ENCODE data around the gene PRICKLE4. TPM values are rescaled to one million over a fixed set of nuclear protein-coding genes. Genes with fewer than 3 reads are reported as not detected.
"Not testable (repeated sequence)": the region's sequence is repeated elsewhere in the genome, so short reads cannot be mapped to it uniquely, and the experiment has no call there.

The PRICKLE4 gene
- total and polyA plus RNA-seq, 4 donors, result 2.9 to 6.9 (median 5.5) TPM

DNA sequence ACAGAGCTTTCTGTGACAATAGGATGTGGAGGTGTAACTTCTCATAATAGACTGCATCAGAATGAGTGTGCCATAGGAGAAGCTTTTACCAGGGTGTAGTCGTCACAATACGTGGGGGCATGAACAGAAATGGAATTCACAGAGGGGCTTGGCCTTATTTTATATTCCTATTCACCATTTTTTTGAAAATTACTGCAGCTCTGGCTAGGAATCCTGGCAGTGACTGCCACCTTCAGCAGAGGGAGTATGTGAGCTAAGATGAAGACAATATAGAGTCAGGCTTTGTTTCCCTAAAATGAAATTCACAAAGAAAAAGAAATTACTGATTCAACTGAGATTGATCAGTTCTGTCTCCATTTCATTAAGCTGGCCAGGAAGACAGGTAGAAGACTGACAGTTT, 20.8 kb downstream of the PRICKLE4 start:
- no peak overlapping the region for H3K9ac ChIP-seq (ENCODE audit: insufficient read depth in 1 of 2, low read length in 2 of 2)
- no peak overlapping the region for H3K27ac ChIP-seq (ENCODE audit: low read depth in 1 of 2, low read length in 1 of 2)
- no peak for ATAC-seq (ENCODE audit: insufficient read depth, low FRiP score)
- no peaks in the 10 kb centered on the region for H3K9me3 ChIP-seq (ENCODE audit: control insufficient read depth in 4 of 4, insufficient read depth in 3 of 4, low read length in 3 of 4)
- H3K36me3 ChIP-seq (ENCODE audit: control insufficient read depth in 4 of 4, insufficient read depth in 4 of 4, low read length in 4 of 4), result peaks cover 3 to 15% (median 7%) of the 10 kb centered on the region in 4 donors
- no peak overlapping the region for H3K4me3 ChIP-seq
- no peaks in the 10 kb centered on the region for H3K27me3 ChIP-seq (ENCODE audit: control insufficient read depth in 3 of 3, insufficient read depth in 3 of 3, low read length in 2 of 3)
- no peak for DNase-seq
- 85 to 88% methylated on average over 2 of the region's 2 CpGs for WGBS, 2 donors
- H3K4me1 ChIP-seq (ENCODE audit: control insufficient read depth in 5 of 5, insufficient read depth in 5 of 5, low read length in 5 of 5), result no peaks in the 10 kb centered on the region
- TF ChIP-seq CTCF (IDR thresholded peaks at IDR 0.05; ENCODE audit: control extremely low read depth, extremely low read depth), result no peak

GRCh38 chr6:41805830-41806774, 25.5 kb downstream of the PRICKLE4 start:
- no peak for DNase-seq
- 96 to 98% methylated on average over 69 to 74 of the region's 74 CpGs for WGBS, 2 donors

GRCh38 chr6:41811095-41811494, 30.5 kb downstream of the PRICKLE4 start:
- Histone ChIP-seq H3K36me3 (ENCODE audit: control insufficient read depth in 4 of 4, insufficient read depth in 4 of 4, low read length in 4 of 4) (peaks cover 0 to 5% (median 3%) of the 10 kb centered on the region in 4 donors), H3K27me3 (ENCODE audit: control insufficient read depth in 3 of 3, insufficient read depth in 3 of 3, low read length in 2 of 3) (no peaks in the 10 kb centered on the region), H3K4me3 (no peak overlapping the region), H3K27ac (ENCODE audit: low read depth in 1 of 2, low read length in 1 of 2) (no peak overlapping the region), H3K9me3 (ENCODE audit: control insufficient read depth in 4 of 4, insufficient read depth in 3 of 4, low read length in 3 of 4) (no peaks in the 10 kb centered on the region), H3K4me1 (ENCODE audit: control insufficient read depth in 5 of 5, insufficient read depth in 5 of 5, low read length in 5 of 5) (peaks cover 0 to 6% (median 0%) of the 10 kb centered on the region in 5 donors), H3K9ac (ENCODE audit: insufficient read depth in 1 of 2, low read length in 2 of 2) (no peak overlapping the region)
- DNase-seq, result no peak
- ATAC-seq (ENCODE audit: insufficient read depth, low FRiP score), result no peak
- 93 to 98% methylated on average over 3 of the region's 3 CpGs for WGBS, 2 donors
- no peak for TF ChIP-seq CTCF (IDR thresholded peaks at IDR 0.05; ENCODE audit: control extremely low read depth, extremely low read depth)

More at GRCh38 chr6:41805830-41806774, 25.5 kb downstream of the PRICKLE4 start:
- H3K4me1 ChIP-seq (ENCODE audit: control insufficient read depth in 5 of 5, insufficient read depth in 5 of 5, low read length in 5 of 5), result no peaks in the 10 kb centered on the region
- H3K9ac ChIP-seq (ENCODE audit: insufficient read depth in 1 of 2, low read length in 2 of 2), result no peak overlapping the region
- peaks cover 0 to 13% (median 2%) of the 10 kb centered on the region in 4 donors for H3K36me3 ChIP-seq (ENCODE audit: control insufficient read depth in 4 of 4, insufficient read depth in 4 of 4, low read length in 4 of 4)
- no peak overlapping the region for H3K27ac ChIP-seq (ENCODE audit: low read depth in 1 of 2, low read length in 1 of 2)
- H3K4me3 ChIP-seq, result no peak overlapping the region
- no peak for TF ChIP-seq CTCF (IDR thresholded peaks at IDR 0.05; ENCODE audit: control extremely low read depth, extremely low read depth)
- H3K27me3 ChIP-seq (ENCODE audit: control insufficient read depth in 3 of 3, insufficient read depth in 3 of 3, low read length in 2 of 3), result no peaks in the 10 kb centered on the region
- no peak for ATAC-seq (ENCODE audit: insufficient read depth, low FRiP score)
- no peaks in the 10 kb centered on the region for H3K9me3 ChIP-seq (ENCODE audit: control insufficient read depth in 4 of 4, insufficient read depth in 3 of 4, low read length in 3 of 4)

DNA sequence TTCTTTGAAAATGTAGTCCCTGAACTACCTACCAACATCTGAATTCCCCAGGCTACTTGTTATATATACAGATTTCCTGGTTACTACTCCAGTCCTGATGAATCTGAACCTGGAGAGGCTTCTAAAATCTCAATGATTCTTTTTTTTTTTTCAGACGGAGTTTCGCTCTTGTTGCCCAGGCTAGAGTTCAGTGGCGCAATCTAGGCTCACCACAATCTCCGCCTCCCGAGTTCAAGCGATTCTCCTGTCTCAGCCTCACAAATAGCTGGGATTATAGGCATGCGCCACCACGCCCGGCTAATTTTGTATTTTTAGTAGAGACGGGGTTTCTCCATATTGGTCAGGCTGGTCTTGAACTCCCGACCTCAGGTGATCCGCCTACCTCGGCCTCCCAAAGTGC, 31.4 kb downstream of the PRICKLE4 start:
- DNase-seq; H3K27ac ChIP-seq (ENCODE audit: low read depth in 1 of 2, low read length in 1 of 2); H3K27me3 ChIP-seq (ENCODE audit: control insufficient read depth in 3 of 3, insufficient read depth in 3 of 3, low read length in 2 of 3); ATAC-seq (ENCODE audit: insufficient read depth, low FRiP score); H3K4me3 ChIP-seq; H3K36me3 ChIP-seq (ENCODE audit: control insufficient read depth in 4 of 4, insufficient read depth in 4 of 4, low read length in 4 of 4); H3K9me3 ChIP-seq (ENCODE audit: control insufficient read depth in 4 of 4, insufficient read depth in 3 of 4, low read length in 3 of 4); H3K4me1 ChIP-seq (ENCODE audit: control insufficient read depth in 5 of 5, insufficient read depth in 5 of 5, low read length in 5 of 5); H3K9ac ChIP-seq (ENCODE audit: insufficient read depth in 1 of 2, low read length in 2 of 2): not testable (repeated sequence)
- 79 to 92% methylated on average over 11 to 13 of the region's 13 CpGs for WGBS, 2 donors

All from lung (tissue), 12 donors.